ENCODE results near the gene MEST. TPM values are rescaled to one million over a fixed set of nuclear protein-coding genes. Genes with fewer than 3 reads are reported as not detected.
"Not testable (repeated sequence)": the region's sequence is repeated elsewhere in the genome, so short reads cannot be mapped to it uniquely, and the experiment has no call there.

Gene MEST
- total RNA-seq, 2 donors from 2014 or later, result 5.0 to 5.6 TPM

DNA sequence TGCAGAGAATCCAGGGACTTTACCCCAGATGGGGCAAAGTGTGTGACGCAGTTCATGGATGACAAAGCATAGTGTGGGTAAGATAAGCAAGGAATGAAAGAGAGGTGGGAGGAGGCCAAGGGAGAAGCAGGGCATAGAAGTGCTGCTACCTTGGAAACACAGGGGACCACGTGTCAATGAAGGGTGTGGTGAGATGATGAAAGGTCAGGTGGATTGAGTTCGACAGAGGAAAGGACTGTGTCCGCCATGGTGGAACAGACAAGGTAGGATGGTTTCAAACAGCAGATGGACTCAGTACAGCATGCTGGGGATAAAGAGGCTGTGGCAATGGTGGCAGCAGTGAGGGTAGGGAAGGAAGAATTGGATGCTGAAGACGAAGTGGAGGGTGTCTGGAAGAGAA is 32.7 kb downstream of the MEST start:
- TF ChIP-seq, protein P1, sequence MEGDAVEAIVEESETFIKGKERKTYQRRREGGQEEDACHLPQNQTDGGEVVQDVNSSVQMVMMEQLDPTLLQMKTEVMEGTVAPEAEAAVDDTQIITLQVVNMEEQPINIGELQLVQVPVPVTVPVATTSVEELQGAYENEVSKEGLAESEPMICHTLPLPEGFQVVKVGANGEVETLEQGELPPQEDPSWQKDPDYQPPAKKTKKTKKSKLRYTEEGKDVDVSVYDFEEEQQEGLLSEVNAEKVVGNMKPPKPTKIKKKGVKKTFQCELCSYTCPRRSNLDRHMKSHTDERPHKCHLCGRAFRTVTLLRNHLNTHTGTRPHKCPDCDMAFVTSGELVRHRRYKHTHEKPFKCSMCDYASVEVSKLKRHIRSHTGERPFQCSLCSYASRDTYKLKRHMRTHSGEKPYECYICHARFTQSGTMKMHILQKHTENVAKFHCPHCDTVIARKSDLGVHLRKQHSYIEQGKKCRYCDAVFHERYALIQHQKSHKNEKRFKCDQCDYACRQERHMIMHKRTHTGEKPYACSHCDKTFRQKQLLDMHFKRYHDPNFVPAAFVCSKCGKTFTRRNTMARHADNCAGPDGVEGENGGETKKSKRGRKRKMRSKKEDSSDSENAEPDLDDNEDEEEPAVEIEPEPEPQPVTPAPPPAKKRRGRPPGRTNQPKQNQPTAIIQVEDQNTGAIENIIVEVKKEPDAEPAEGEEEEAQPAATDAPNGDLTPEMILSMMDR (IDR thresholded peaks at IDR 0.05), result no peak
- ATAC-seq (ENCODE audit: insufficient number of reproducible peaks, low FRiP score, low read depth), result no peak
- Histone ChIP-seq H3K9me3 (no peaks in the 10 kb centered on the region), H3K27ac (no peak overlapping the region), H3K4me3 (no peak overlapping the region), H3K27me3 (replicated peaks; ENCODE audit: insufficient read depth) (no peaks in the 10 kb centered on the region), H3K4me1 (ENCODE audit: control insufficient read depth in 1 of 2, low read depth in 2 of 2) (no peaks in the 10 kb centered on the region), H3K36me3 (no peaks in the 10 kb centered on the region)
- DNase-seq (ENCODE audit: low spot score), result no peak

DNA sequence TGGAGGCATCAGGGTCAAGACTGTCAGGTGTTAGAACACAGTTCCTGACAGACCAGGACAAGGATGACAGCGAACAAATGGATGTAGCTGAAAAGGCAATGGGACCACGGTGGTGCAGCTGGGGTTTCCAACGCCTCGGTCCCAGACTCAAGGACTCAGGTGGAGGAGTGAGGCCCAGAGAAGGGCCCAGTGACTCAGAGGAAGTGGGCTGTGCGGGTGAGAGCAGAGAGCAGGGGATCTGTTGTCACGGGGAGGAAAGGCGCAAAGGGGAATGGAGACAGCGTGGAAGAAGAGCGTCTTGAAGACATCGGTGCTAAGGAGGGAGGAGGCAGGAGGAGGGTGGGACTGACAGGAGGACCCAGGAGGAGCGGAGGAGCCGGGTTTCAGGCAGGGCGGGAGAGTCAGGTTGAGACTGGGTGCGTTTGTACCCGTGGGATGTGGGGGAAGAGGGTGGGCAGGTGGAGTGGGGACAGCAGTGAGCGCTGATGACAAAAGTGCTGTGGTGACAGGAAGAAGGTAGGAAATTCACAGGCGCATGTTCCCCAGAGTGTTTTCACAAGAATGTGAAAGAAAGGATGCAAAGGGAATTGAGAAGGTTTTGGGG is 36.0 kb downstream of the MEST start:
- H3K4me3 ChIP-seq; H3K36me3 ChIP-seq; ATAC-seq (ENCODE audit: insufficient number of reproducible peaks, low FRiP score, low read depth); H3K4me1 ChIP-seq (ENCODE audit: control insufficient read depth in 1 of 2, low read depth in 2 of 2); H3K27ac ChIP-seq; DNase-seq (ENCODE audit: low spot score); H3K9me3 ChIP-seq; H3K27me3 ChIP-seq (replicated peaks; ENCODE audit: insufficient read depth): not testable (repeated sequence)

DNA sequence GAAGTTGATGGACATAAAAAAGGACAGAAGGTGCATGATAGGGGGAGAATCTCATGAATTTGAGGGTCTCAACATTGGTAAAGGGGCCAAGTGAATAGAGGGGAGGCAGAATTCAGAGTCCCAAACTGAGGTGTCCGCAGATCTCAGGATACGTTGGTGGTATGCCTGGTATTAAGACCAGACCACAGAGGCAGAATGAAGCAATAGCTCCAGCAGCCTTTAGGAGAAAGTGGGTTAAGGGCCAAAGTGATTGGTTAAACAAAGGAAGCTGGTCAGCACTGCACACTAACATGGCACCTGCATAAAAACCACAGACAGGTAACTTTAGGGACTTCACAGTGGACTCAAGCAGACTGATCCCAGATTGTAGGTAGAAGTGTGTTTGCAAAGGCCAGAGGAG is 37.5 kb downstream of the MEST start:
- Histone ChIP-seq H3K27me3 (replicated peaks; ENCODE audit: insufficient read depth) (no peaks in the 10 kb centered on the region), H3K9me3 (no peaks in the 10 kb centered on the region), H3K4me1 (ENCODE audit: control insufficient read depth in 1 of 2, low read depth in 2 of 2) (no peaks in the 10 kb centered on the region), H3K36me3 (peaks cover 4% of the 10 kb centered on the region), H3K27ac (no peak overlapping the region), H3K4me3 (no peak overlapping the region)
- ATAC-seq (ENCODE audit: insufficient number of reproducible peaks, low FRiP score, low read depth), result no peak
- TF ChIP-seq, protein P1 (IDR thresholded peaks at IDR 0.05), result no peak
- no peak for DNase-seq (ENCODE audit: low spot score)

DNA sequence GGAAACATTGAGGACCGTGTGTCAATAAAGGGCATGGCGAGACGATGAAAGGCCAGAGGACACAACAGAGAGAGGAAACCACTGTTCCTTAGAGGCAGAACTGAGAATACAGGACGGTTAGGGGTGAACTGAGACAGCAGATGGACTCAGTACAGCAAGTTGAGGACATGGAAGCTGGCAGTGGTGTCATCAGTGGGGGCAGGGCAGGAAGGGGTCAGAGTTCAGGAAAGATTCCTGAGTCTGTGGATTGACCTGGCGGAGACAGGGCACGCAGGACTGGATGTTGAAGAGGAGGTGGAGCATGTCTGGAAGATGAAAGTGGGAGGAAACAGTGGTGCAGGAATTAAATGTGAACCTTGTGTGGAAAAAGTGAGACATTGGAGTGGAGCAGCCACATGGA is 46.0 kb downstream of the MEST start:
- H3K27ac ChIP-seq; H3K4me1 ChIP-seq (ENCODE audit: control insufficient read depth in 1 of 2, low read depth in 2 of 2); DNase-seq (ENCODE audit: low spot score); ATAC-seq (ENCODE audit: insufficient number of reproducible peaks, low FRiP score, low read depth); H3K27me3 ChIP-seq (replicated peaks; ENCODE audit: insufficient read depth); H3K4me3 ChIP-seq; H3K36me3 ChIP-seq; H3K9me3 ChIP-seq: not testable (repeated sequence)

DNA sequence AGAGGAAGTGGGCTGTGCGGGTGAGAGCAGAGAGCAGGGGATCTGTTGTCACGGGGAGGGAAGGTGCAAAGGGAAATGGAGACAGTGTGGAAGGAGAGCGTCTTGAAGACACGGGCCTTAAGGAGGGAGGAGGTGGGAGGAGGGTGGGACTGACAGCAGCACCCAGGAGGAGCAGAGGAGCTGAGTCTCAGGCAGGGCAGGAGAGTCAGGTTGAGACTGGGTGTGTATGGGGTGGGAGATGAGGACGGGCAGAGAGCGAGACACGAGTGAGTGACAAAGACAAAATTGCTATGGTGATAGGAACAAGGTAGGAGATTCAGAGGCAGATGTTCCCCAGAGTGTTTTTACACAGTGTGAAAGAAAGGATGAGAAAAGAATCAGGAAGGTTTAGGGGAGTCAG is 49.4 kb downstream of the MEST start:
- H3K4me3 ChIP-seq; ATAC-seq (ENCODE audit: insufficient number of reproducible peaks, low FRiP score, low read depth); H3K36me3 ChIP-seq; H3K4me1 ChIP-seq (ENCODE audit: control insufficient read depth in 1 of 2, low read depth in 2 of 2); H3K27ac ChIP-seq; H3K9me3 ChIP-seq; DNase-seq (ENCODE audit: low spot score); H3K27me3 ChIP-seq (replicated peaks; ENCODE audit: insufficient read depth): not testable (repeated sequence)

DNA sequence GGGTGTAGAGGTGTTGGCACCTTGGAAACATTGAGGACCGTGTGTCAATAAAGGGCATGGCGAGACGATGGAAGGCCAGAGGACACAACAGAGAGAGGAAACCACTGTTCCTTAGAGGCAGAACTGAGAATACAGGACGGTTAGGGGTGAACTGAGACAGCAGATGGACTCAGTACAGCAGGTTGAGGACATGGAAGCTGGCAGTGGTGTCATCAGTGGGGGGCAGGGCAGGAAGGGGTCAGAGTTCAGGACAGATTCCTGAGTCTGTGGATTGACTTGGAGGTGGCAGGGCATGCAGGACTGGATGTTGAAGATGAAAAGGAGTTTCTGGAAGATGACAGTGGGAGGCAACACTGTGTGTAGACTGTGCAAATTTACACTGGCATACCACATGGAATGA is 50.4 kb downstream of the MEST start:
- not testable (repeated sequence) for H3K27ac ChIP-seq; H3K36me3 ChIP-seq; H3K4me3 ChIP-seq; H3K4me1 ChIP-seq (ENCODE audit: control insufficient read depth in 1 of 2, low read depth in 2 of 2); H3K27me3 ChIP-seq (replicated peaks; ENCODE audit: insufficient read depth); ATAC-seq (ENCODE audit: insufficient number of reproducible peaks, low FRiP score, low read depth); DNase-seq (ENCODE audit: low spot score); H3K9me3 ChIP-seq

DNA sequence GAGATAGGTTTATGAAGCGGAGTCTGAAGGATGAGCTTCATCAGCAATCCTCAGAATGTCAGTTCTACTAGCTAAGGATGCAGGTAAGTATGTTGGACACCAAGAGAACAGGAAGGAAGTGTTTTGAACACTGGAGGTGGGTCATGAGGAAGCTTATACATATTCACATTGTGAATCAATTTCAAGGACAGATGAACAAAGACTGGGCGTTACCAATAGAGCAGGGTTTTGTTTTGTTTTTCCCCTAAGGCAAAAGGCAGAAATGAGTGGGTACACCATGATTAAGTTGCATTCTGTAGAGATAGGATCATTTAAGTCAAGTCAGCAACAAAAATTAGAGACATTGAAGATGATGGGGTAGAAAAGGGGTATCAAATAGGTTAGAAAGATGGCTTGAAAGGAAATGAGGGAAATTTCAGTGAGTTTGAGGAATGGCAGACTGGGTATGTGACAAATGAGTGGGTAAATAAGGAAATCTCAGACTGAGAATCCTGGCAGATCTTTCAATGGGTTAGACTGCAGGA is 51.7 kb downstream of the MEST start:
- ATAC-seq (ENCODE audit: insufficient number of reproducible peaks, low FRiP score, low read depth) (no peak), DNase-seq (ENCODE audit: low spot score) (no peak)
- no peaks in the 10 kb centered on the region for H3K9me3 ChIP-seq
- no peaks in the 10 kb centered on the region for H3K27me3 ChIP-seq (replicated peaks; ENCODE audit: insufficient read depth)
- H3K27ac ChIP-seq, result no peak overlapping the region
- no peak overlapping the region for H3K4me3 ChIP-seq
- H3K36me3 ChIP-seq, result no peaks in the 10 kb centered on the region
- TF ChIP-seq, protein P1 (IDR thresholded peaks at IDR 0.05), result no peak
- no peaks in the 10 kb centered on the region for H3K4me1 ChIP-seq (ENCODE audit: control insufficient read depth in 1 of 2, low read depth in 2 of 2)

Data from thoracic aorta (tissue), 2 donors.